CD1c-positive myeloid dendritic cell (primary cell): Measurements from ENCODE around the gene IQSEC2.
A peak's percentile ranks its signal among the peaks of the same experiment; 100 is the strongest.

Experiments
- DNase-seq: peaks from one replicate; pipeline ENCODE4 v3.0.0-alpha.2; 2016; ENCODE audit errors: extremely low spot score

Gene IQSEC2

GRCh38 chrX:53305219-53305995 is 24.0 kb upstream of the IQSEC2 start:
- DNase-seq: no peak

DNA sequence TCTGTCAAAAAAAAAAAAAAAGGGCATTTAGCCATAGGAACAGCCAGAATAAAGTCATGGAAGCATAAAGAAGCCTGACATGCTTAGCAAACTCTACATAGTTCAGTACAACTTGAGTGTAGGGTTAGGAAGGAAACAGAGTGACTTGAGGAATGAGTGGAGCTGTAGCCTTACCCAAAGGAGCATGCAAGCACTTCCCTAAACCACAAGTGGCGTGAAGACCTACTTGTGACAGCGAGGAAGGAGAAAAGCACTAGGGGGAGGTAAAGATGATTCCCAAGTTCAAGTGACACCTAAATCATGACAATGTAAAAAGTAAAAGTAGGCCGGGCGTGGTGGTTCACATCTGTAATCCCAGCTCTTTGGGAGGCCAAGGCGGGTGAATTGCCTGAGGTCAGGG is 21.8 kb upstream of the IQSEC2 start:
- DNase-seq: no peak

GRCh38 chrX:53300157-53300556 is 18.8 kb upstream of the IQSEC2 start:
- DNase-seq: no peak

GRCh38 chrX:53294024-53294648 is 12.8 kb upstream of the IQSEC2 start:
- DNase-seq: no peak

DNA sequence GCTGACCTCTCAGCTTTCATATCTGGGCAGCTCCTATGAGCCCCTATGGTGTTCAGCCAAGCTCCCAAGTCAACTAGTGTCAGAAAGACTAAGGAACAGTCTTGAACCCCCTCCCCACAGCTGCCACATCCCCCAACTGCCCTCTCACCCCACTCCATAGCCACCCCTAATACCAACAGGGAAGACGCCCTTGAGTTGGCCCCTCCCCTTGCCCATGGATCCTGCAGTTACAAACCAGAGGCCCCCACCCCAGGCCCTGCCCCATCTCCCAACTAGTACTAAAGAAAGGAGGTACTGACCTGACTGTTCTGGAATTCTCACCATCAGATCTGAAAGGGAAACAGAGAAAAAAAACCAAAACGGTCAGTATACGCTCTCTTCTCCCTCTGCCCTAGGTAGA is 10.2 kb upstream of the IQSEC2 start:
- DNase-seq: no peak

DNA sequence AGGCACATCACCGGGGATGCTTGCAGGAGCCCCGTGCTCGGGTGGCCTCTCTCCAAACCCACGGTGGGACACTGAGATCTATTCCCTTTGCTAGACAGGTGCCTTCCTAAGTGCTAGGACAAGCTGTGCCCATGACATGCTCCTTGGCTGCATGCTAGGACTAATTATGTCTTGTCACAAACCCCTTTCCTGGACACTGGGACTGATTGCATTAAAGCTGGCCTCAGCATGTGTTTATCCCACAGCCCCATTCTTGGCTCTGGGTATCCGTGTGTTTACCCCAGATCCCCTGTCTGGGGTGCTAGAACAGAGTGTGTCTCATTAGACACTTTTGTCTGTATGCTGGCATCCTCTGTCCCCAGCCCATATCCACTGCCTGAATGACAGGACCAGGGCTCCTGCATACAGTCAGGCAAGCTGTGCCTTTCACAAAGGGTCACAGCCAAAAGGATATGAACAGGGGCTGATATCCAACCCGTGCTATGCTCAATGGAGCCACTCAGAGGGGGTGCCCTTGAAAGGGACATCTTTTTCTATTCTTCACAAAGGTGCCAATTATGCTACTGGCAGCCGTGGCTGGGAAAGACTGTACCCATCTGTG is 9.2 kb upstream of the IQSEC2 start:
- DNase-seq: no peak

GRCh38 chrX:53288189-53288588 is 6.8 kb upstream of the IQSEC2 start:
- DNase-seq: peak; percentile 39

GRCh38 chrX:53287493-53288138 is 6.2 kb upstream of the IQSEC2 start:
- DNase-seq: peak; percentile 45

DNA sequence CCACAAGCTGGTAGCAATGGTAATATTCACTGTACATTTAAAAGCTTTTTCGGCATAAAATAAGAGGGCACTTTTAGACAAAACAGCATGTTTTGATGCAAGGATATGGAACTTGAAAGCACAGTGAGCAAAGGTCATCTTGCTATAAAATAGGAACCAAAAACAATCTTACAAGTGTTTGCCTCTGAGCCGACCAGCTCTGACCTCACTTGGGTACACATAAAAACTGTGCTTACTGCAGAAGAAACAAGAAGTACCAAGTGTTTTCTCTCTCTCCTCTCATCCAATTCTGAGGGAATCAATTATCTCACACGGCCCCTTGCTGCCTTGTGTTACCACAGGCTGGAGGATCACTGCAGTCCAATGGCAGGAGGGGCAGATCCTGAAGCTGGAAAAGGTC is 4.8 kb upstream of the IQSEC2 start:
- DNase-seq: peak; percentile 39

- no peak for DNase-seq
These were observed 4.2 kb upstream of the IQSEC2 start for GRCh38 chrX:53285591-53285990.

GRCh38 chrX:53284684-53285447 is 3.5 kb upstream of the IQSEC2 start:
- DNase-seq: peak; percentile 60

GRCh38 chrX:53283567-53283966 is 2.2 kb upstream of the IQSEC2 start:
- no peak for DNase-seq

DNA sequence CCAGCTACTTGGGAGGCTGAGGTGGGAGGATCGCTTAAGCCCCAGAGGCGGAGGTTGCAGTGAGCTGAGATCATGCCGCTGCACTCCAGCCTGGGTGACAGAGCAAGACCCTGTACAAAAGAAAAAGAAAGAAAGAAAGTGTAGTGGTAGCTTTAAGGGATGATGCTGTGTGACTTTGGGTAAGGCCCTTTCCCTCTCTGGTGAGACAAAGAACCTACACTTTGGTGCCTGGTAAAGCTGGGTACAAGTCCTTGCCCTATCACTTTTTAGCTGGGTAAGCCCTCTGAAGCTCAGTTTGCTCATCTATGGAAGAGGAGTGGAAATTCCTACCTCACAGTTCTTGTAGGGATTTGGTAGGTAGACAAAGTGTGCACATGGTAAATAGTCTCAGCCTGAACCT is 1.7 kb upstream of the IQSEC2 start:
- DNase-seq: no peak

DNA sequence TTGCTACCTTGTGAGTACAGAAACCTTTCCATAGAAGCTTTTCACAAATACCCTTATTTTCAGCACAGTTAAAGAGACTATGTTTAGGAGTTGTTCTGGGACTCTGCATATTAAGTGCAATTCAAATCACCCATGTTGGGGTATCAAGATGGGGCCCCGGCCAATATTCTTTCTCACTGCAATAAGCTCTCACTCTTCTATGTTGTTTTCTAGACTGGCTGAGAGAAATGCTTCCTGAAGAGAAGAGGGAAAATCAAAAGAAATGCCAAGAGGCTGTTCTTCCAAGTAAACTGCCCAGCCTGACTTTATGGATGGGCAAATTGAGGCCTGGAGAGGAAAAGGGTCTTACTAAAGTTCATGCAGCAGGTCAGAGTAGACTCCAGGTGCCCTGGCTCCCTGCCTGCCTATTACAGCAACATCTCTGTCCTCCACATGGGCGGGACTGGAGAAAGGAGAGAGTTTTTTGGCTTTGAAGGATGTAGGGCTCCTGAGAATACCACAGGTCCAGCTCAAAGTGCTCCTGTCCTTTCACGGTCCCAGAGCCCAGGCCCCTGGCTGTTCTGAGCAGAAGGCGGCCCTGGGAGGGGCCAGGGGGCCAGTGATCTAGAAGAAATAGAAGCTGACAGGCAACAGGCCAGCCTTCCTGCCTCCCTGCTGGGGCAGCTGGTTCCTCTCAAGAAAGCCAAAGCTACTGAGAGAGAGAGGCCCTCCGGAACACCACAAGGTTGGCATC is 745 bp upstream of the IQSEC2 start:
- DNase-seq: no peak

DNA sequence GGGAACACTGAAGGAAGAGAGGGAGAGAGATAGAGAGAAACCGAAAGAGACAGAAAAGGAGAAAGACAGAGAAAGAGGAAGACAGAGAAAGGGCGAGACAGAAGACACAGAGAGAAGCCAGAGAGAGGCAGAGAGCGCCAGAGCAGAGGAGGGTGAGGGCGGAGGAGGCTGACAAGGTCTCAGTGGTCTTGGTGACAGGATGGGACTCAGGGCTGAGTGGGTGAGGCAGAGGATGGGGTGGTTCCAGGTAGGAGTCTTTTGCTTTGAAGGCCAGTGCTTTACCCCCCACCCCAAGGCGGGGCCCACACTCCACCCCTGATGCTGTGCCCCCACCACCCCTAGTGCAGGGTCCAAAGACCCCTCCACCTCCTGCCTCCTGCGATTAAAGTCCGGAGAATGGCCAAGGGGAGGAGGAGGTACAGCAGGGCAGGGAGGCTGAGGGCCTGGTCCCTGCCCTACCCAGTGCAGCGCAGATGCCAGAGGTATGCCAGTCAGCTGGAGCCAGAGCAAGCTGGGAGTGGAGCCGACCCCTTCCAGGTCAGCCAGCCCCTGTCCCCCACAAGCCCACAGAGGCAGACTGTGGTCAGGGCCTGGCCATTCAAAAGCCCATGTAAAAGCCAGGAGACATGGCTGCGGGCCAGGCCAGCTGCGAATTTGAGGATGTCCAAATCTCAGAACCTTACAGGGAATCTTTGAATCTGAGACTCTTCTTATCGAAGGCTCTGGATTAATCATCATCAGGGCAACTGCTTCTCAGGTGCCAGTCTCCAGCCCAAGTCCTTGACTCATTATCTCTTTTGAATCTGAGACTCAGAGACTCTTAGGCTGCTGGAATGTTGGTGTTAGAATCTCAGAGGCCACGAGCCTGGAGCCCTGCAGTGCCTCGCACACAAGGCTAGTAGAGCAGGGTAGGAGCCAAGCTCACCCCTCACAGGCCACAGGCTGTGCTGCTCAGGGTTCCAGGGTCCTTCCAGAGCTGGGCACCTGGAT is 758 bp downstream of the IQSEC2 start:
- DNase-seq: no peak

DNA sequence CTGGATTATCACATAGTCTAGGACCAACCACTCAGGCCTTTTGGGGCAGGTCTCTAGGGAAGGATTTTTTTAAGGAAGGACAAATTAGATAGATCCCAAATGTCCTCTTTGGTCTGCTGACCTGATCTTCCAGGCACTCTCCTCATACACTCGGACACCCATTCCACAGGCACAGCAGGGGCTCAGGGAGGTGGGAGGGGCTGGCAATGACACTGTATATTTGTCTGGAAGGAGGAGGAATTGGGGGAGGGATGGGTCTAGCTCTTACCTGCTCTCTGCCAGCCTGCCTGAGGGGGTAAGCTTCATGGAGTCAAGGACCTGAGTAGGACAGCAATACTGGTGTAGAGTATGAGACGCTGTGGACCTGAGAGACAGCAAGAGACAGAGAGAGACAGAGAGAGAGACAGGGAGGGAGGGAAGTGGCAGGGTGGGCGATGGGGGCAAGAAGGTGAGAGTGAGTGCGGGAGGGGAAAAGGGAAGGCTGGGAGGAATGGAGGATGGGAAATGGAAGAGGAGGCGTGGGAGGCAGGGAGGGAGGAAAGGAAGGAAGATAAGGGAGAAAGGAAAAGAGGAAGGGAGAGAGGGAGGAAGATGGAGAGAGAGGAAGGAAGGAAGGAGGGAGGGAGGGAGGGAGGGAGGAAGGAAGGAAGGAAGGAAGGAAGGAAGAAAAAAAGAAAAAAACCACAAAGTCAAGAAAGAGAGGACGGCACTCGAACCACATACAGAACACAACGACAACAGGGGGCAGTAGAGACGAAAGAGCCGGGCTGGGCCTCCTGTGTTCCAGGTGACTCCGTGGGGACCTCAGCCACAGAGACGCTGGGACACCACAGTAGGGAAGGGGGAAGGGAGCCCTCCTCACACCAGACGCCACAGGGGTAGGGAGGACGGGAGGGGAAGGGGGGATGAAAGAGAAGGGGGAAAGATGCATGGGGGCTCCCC is 1.8 kb downstream of the IQSEC2 start:
- DNase-seq: no peak

DNA sequence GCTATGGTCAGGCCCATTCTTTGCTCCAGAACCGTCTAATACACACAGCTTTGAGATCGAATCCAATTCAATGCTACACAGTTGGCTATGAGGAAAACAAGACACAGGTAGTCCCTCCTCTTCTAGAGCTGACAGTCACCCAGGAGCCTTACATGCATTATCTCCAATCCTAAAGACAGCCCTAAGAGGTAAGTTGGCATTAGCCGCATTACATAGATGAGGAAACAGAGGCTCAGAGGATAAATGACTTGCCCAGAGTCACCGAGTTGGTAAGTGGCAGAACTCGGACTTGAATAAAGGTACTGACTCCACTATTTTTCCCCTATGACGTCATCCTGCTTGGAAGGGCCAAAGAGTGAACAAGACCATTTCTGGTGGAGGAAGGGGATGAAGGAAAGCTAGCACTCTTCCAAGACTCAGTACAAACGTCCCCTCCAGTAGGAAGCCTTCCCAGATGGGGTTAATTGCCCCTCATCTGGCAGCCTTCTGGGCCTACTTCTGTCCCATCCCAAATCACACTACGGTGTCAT is 8.5 kb downstream of the IQSEC2 start:
- DNase-seq: no peak

DNA sequence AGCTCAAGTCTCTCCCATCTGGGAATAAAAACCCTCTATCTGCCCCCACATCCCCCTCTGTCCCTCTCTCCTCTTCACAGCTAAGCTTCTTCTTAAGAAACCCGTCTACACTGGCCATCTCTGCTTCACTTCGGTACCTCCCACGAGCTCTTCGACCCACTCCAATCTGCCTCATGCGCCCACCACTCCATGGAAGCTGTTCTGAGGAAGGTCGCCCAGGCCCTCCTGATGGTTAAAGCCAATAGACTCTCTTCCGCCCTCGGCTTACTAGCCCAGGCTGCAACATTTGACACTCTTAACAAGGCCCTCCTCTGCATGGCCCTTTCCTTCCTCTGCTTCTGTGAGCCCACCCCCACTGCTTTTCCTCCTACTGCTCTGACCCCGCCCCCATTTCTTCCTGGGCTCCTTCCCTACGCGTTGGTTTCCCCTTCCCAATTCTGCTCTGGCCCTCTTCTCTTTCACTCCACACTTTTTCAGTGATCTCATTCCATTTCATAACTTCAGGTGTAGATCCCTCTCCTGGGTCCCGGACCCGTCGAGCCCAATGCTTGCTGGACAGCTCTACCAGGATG is 11.8 kb downstream of the IQSEC2 start:
- no peak for DNase-seq
